GM21423 (cell line): ENCODE measurements around the gene C3orf70.

Experiments used
- ATAC-seq: cut with Tn5 transposase; IDR thresholded peaks from one replicate; pipeline ENCODE4 v1.9.1; 2021; ENCODE audit warnings: mild to moderate bottlenecking, moderate library complexity; ENCODE audit not compliant: unreplicated experiment

The C3orf70 gene

DNA sequence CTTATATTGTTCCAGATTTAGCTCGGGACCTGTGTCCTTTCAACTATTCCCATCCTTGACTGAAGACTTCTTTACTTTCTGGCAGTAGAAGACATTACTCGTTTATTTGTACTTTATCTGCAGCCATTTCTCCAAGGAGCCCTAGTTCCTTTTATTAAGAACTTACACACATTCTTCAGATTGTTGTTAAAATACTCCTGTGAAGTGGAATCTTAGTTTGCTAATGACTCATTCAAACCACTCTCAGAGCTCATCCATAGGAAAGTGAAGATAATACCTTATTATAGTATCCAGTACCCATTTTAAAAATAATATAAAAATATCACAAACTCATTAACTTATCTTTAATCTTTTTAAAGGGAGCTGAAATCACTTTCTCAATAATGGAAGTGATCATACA lies 63.5 kb downstream of the C3orf70 start:
- no peak for ATAC-seq

DNA sequence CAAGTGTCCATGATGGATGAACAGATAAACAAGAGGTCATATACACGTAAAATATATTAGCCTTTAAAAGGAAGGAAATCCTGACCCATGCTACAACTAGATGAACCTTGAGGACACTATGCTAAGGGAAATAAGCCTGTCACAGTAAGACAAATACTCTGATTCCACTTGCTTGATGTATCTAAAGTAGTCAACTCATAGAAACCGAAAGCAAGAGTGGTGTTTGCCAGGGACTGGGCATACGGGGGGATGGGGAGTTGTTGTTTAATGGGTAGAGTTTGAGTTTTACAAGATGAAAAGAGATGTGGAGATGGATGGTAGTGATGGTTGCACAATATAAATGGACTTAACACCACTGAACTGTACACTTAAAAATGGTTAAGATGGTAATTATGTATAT lies 65.4 kb downstream of the C3orf70 start:
- no peak for ATAC-seq

DNA sequence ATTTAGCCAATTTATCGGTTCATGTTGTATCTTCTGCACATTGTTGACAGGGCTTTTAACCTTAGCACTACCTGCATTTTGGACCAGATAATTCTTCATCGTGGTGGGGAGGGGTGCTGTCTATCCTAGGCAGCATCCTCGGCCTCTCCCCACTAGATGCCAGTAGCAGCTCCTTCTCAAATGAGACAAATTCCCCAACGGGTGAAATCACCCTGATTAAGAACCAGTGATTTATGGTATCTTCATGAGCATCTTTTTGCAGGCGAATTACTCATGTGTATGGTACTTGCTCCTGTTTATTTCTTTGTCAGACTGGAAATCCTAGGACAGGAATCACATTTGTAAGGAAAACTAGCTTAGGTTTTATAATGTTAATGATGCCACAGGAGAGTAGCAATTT lies 68.0 kb downstream of the C3orf70 start:
- ATAC-seq: no peak

DNA sequence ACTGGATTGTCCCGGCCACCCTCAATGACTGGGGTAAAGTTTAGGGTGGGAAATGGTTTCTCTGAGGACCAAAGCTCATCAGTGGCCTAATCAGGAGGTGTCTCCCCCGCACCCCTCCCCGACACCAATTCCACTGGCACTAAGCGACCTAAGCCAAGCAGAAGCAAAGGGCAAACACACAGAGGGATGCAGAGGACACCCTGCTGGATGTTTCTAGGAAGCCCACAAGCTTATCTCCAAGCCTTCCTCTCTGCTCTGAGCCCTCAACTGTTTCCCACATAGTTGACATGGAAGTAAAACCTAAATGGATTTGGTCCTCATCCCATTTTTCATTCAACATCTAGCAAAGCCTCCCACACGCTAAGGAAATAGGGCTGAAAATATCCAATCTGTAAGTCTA lies 68.5 kb downstream of the C3orf70 start:
- no peak for ATAC-seq

DNA sequence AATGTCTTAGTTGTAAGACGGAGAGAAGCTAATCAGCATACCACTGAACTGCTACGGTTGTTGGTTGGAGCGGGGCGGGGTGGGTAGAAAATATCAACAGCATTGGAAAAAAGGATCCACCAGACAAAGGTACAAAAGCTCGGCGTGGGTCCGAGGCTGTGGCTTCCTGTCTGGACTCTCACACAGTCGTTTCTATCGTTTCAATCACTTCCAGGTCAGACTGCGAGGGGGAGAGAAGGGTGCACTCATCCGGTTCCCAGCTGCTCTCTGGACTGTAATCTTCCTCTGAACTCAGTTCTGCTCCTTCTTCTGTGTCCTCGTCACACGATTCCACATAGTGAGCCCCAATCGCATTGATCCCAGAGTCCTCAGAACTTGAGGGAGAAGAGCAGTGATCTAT lies 70.0 kb downstream of the C3orf70 start:
- ATAC-seq: no peak

DNA sequence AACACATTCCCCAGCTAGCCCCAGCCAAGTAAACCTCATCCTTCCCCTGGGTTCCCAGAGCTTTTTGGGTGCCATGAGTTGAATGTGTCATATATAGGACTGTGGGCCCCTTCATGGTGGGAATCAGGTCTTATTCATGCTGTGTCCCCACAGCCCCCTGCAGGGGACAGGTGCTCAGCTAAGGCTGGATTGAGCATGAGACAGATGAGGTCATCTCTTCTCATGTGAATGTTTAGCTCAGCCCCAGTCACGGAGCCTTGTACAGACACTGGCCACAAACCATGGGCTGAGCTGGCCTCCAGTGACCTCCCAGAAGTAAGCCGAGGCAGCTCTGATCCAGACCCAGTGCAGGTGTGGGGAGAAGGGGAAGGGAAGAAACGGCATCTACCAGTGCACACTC lies 70.7 kb downstream of the C3orf70 start:
- ATAC-seq: no peak

DNA sequence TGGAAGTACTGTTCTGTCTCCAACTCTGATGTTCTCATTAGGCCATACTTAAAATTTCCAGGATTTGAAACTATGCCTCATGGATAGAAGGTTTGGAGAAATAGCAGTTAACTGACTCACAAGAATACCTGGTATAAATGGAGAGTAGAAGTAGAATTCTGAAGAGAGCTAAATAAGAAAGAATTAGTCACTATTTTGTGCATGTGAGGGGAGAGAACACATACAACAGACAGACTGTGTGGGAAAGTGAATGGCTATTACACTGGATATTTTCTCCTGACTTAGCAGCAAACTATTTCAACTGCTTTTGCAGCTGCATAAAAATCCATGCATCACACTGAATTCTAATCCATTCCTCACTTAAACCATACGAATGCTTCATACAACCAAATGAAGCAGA lies 71.3 kb downstream of the C3orf70 start:
- ATAC-seq: no peak

DNA sequence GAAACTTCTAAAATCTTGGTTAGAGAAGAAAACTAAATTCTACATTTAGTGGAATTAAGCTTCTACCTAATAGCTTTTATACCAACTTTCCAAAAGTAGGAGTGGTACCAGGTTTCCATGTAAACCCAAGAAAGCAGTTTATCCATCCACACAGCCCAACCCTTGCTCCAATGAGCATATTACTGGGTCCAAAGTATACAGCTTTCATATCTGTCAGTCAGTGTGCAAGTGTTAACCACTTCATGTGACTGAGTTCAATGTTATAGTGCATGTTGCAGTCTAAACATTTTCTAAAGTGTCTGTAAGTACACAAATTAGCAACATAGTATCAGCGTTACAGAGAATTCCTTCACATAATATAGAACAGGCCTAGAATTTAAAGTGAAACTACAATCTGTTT lies 73.2 kb downstream of the C3orf70 start:
- ATAC-seq: no peak

DNA sequence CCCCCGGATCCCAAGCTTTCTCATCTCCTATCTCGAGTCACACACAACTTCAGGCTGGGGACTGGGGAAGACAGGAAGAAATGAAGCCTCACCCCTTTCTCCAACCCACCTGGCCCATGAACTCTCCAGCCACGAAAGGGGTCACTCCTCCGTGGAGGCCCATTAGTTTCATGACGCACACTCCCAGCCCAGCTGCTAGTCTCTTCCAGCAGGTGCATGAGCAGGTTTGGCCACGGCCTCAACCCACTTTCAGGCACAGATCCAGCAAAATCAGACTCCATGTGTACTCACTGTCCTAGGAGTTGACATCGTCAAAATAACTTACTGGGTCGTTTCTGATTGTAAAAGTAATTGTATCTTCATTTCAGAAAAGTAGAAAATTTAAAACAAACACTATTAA lies 76.6 kb downstream of the C3orf70 start:
- no peak for ATAC-seq

DNA sequence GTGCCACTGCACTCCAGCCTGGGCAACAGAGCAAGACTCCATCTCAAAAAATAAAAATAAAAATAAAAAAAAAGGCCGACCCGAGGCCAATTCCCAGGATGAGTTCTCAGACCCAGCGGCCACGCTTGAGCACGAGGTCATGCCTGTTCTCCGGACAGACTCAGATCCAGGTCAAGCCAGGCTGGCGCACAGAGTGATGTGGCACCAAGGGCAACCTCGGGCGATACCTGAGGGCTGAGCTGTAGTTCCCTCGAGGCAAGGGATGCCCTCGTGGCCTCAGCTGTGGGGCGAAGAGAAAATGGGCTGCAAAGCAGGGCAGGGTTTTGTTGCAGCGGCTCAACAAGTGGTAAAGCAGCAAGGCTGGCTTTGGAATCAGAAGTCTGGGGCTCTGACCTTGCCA lies 77.3 kb downstream of the C3orf70 start:
- ATAC-seq: no peak

DNA sequence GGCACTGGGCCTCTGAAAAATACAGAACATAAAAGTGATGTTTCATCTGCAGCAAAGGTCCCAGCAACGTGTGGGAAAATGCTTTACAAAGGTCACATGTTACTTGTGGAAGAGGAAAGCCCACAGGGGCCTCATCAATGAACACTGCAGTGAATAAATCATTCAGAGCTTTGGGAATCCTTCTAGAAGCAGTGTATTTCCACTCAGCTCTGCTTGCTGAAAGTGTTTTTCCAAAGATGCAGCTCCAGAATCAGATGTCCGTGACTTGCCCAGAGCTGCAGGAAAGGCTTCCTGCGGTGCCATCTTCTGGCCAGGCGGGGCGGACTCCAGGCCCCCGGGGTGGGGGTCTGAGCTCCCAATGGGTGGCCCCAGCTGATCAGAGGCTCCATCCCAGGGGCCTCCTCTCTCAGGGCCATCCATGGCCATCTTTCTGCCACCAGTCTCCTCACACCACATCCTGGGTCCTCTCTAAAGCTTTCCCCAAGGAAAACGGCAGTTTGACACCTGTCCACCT lies 81.5 kb downstream of the C3orf70 start:
- ATAC-seq: no peak

DNA sequence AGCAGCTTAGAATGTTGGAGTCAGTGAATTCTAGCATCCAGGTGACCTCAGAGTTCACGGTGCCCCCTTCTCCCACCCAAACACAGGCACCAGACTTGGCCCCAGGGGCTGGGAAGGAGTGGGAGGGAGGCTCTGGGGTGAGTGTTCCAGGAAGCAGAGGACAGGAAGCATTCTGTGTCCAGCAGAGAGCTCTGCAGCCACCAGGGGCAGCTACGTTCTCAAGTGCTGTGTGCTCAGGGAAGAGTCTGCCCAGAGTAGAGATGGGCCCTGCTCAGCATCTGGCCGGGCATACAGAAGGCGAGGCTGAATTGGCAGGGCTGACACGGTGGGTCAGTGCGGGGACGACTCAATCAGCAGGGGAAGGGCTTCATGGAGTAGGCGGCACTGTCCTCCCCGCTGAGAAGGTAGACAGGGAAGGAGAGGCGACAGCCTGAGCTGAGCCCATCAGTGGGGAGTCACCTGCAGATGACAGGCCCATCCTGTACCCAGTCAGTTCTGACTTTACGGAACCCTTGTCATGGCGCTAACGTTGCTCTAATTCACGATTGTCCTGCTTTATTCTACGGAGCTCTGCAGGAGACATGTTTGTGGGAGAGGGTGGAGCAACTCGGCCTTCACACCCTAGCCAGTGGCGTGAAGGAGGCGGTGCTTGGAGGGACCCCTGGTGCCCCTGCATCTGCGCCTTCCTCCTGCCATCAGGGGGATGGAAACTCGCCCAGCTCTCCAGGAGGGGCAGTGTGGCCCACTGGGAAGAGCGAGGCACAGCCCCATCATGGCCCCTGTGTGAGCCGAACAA lies 82.2 kb downstream of the C3orf70 start:
- no peak for ATAC-seq

DNA sequence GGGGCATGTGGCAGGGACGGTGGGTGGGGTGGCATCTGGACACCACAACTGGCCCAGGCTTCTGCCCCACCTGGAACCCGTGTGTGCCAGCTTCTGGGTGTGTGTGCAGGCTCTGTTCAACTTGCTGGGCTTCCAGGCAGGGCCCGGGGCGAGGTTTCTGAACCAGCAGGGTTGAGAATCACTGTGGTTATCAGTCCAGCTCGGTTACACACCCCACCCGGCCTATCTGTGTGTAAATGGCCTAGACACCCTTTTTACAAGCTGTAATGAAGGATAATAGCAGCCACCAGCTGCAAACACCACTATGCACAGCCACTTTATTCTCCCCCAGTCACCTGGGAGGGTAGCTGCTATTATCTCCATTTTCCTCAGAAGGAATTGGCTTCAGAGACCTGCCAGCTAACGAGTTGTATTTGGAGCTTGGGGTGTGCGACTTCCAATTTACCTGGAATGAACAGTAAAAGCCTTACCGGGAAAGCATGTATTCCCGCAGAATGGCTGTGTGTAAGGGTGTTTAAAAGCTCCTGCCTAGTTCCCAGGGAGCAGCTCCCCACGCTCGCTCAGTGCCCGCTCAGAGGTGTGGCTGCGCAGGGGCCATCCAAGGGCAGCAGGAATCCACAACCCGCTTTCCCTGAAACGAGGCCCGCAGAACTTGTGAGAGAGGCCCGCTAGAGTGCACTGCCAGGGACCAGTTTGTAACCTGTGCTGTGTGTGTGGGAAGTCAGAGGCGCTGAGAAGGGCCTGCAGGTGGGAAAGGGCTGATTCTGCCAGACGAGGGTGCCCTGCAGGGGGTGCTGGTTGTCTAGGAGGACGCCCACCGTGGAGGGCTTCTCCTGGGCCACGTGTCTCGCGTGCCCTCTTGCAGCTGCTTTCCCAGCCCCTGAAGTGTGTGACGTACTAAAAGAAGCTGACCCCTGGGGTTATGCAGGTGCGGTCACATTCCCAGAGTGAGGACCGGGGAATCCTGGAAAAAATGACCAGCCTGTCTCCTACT lies 83.5 kb downstream of the C3orf70 start:
- no peak for ATAC-seq

DNA sequence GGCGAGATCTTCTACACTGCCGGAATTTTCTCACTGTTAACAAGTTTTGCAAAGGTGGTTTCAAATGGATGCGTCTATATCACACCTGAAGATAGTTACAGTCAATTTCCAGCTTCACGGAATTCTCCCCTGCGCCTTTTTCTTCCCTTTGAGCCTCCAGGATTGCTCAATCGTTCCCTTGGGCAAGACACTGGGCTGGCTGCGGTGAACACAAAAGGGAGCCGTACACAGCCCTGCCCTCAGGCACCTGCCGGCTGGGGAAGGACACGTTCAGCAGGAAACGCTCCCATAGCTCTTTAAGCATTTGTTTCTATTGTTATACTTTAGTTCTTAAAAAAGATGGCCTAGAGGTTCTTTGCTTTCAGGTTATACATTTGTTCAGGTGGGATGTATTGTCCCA lies 85.7 kb downstream of the C3orf70 start:
- ATAC-seq: no peak

DNA sequence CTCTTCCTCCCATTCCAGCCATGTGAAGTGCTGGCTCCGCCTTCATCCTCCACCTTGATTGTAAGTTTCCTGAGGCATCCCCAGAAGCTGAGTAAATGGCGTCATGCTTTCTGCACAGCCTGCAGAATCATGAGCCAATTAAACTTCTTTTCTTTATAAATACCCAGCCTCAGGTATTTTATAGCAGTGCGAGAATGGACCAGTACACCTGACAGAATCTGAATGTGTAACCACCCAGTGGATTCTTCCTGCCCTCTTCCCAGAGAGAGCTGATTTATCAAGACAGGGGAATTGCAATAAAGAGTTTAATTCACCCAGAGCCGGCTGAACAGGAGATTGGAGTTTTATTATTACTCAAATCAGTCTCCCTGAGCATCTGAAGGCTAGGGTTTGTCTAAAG lies 86.6 kb downstream of the C3orf70 start:
- no peak for ATAC-seq

DNA sequence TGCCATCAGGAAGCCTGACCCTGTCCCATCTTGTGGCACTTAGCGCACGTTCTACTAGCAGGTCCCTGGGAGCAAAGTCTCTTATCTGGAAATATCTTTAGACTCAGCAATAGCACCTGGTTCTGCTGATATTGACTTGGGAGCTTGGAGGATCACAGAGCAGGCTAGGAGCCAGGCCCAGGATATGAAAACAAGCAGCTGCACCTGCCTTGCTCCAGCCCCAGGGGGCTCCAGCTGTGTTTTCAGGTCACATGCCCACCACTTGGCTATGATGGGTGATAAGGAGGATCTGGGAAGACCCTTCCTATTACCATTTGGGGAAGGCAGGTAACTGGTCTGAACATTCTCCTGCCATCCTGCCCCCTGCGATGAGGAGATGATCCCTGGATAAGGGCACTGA lies 87.8 kb downstream of the C3orf70 start:
- ATAC-seq: no peak

DNA sequence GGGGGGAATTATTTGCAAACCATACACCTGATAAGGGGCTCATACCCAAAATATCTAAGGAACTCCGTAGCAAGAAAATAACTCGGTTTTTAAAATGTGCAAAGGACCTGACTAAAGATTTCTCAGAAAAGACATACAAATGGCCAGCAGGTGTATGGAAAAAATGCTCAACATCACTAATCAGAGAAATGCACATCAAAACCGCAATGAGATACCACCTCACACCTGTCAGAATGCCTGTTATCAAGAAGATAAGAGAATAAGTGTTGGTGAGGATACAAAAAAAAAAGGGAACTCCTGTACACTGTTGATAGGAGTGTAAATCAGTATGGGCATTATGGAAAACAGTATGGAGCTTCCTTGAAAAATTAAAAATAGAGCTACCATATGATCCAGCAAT lies 89.4 kb downstream of the C3orf70 start:
- ATAC-seq: no peak

DNA sequence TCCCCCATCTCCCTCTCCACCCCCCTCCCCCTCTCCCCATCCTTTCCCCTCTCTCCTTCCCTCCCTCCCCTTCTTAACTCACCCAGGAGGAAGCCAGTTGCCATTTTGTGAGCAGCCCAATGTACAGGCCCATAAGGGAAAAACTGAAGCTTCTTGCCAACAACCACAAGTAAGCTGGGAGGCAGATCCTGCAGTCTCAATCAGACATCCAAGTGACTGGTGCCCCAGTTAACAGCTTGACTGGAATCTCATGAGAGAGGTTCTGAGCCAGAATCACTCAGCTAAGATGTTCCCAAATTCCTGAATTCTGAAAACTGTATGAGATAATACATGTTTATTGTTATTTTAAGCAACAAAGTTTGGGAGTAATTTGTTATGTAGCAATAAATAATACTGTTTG lies 90.7 kb downstream of the C3orf70 start:
- no peak for ATAC-seq

DNA sequence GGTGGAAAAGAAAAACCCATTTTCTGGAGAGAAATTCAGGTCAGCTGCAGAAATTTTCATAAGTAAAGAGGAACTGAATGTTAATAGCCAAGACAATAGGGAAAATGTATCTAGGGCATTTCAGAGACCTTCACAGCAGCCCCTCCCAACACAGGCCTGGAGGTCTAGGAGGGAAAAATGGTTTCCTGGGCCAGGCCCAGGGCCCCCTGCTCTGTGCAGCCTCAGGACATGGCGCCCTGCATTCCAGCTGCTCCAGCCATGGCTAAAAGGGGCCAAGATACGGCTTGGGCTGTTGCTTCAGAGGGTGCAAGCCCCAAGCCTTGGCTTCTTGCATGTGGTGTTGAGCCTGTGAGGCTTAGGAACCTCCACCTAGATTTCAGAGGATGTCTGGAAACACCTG lies 92.2 kb downstream of the C3orf70 start:
- no peak for ATAC-seq

DNA sequence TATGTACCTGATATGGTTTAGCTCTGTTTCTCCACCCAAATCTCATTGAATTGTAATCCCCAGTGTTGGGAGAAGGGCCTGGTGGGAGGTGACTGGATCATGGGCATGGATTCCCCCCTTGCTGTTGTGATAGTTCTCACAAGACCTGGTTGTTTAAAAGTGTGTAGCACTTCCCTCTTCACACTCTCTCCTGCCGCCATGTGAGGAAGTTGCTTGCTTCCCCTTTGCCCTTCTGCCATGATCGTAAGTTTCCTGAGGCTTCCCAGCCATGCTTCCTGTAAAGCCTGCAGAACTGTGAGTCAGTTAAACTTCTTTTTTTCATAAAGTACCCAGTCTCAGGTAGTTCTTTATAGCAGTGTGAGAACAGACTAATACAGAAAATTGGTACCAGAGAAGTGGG lies 93.1 kb downstream of the C3orf70 start:
- no peak for ATAC-seq

DNA sequence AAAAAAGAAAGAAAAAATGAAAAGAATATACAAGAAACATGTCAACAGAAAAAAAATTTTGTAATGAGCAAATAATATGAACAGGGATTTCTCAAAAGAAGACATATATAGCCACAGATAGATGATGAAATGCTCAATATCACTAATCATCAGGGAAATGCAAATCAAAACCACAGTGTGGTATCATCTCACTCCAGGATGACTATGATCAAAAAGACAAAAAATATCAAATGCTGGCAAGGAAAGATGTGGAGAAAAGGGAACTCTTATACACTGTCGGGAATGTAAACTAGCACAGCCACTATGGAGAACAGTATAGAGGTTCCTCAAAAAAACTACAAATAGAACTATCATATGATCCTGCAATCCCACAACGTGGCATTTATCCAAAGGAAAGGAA lies 94.1 kb downstream of the C3orf70 start:
- ATAC-seq: no peak

DNA sequence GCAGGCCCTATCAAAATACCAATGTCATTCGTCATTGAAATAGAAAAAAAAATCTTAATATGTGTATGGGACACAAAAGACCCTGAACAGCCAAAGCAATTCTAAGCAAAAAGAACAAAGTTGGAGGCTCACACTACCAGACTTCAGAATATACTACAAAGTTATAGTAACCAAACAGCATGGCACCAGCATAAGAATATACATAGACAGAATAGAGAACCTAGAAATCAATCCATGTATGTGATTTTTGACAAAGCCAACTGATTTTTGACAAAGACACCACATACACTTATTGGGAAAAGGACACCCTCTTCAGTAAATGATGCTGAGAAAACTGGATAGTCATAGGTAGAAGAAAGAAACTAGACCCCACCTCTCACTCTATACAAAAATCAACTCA lies 95.0 kb downstream of the C3orf70 start:
- no peak for ATAC-seq
